Liver (tissue), 9 donors: ENCODE measurements around the gene ERBB4. TPM values are rescaled to one million over a fixed set of nuclear protein-coding genes. Genes with fewer than 3 reads are reported as not detected.

Source experiments
- DNase-seq: peaks from one replicate; pipeline ENCODE4 v3.0.0-alpha.2; 2017; ENCODE audit warnings: low spot score
- H3K27ac ChIP-seq, 2 donors: one replicate each; pipeline ENCODE4 v1.7.0; 2013; ENCODE audit warnings: inconsistent platforms in 2 of 2, low read length in 2 of 2, control low read depth in 1 of 2, low read depth in 1 of 2, mild to moderate bottlenecking in 1 of 2
- H3K27me3 ChIP-seq, 4 donors: one replicate each; pipeline versions ENCODE4 v1.6.1 to v1.7.0; 2013; ENCODE audit warnings: low read length in 3 of 4, inconsistent platforms in 1 of 4, mild to moderate bottlenecking in 1 of 4, moderate library complexity in 1 of 4; ENCODE audit not compliant: control insufficient read depth in 4 of 4, insufficient read depth in 4 of 4
- H3K36me3 ChIP-seq, 4 donors: one replicate each; pipeline versions ENCODE4 v1.6.1 to v1.7.0; 2013; ENCODE audit warnings: low read length in 3 of 4, mild to moderate bottlenecking in 3 of 4, low read depth in 1 of 4, moderate library complexity in 1 of 4; ENCODE audit not compliant: control insufficient read depth in 4 of 4, insufficient read depth in 3 of 4
- H3K4me1 ChIP-seq, 4 donors: one replicate each; pipeline versions ENCODE4 v1.6.1 to v1.7.0; 2013; ENCODE audit warnings: low read length in 3 of 4, mild to moderate bottlenecking in 3 of 4, moderate library complexity in 1 of 4; ENCODE audit not compliant: control insufficient read depth in 4 of 4, insufficient read depth in 4 of 4
- H3K4me3 ChIP-seq, 3 donors: one replicate each; pipeline versions ENCODE4 v1.6.1 to v1.7.0; 2013; ENCODE audit warnings: low read length in 3 of 3, control low read depth in 1 of 3, low read depth in 1 of 3, mild to moderate bottlenecking in 1 of 3
- H3K9ac ChIP-seq, 2 donors: one replicate each; pipeline ENCODE4 v1.7.0; 2013; ENCODE audit warnings: low read length in 2 of 2, mild to moderate bottlenecking in 2 of 2, moderate library complexity in 2 of 2, control low read depth in 1 of 2, low read depth in 1 of 2
- H3K9me3 ChIP-seq, 4 donors: one replicate each; pipeline versions ENCODE4 v1.6.1 to v1.7.0; 2013; ENCODE audit warnings: low read length in 3 of 4; ENCODE audit not compliant: control insufficient read depth in 4 of 4
- EGR1 ChIP-seq, 2 donors: IDR thresholded peaks; 2 replicates each; pipeline ENCODE4 v1.6.1; 2016 to 2018; ENCODE audit warnings: antibody characterized with exemption in 2 of 2, low read depth in 2 of 2
- FOXA1 ChIP-seq: IDR thresholded peaks from 2 replicates; pipeline ENCODE4 v1.6.1; 2016; ENCODE audit warnings: antibody characterized with exemption
- FOXA2 ChIP-seq: IDR thresholded peaks from 2 replicates; pipeline ENCODE4 v1.6.1; 2016; ENCODE audit warnings: antibody characterized with exemption
- GABPA ChIP-seq, 2 donors: IDR thresholded peaks in 1 of 2; conservative IDR thresholded peaks in 1 of 2; 2 replicates each; pipeline ENCODE4 v1.6.1; 2016; ENCODE audit warnings: antibody characterized with exemption in 2 of 2, mild to moderate bottlenecking in 1 of 2, moderate library complexity in 1 of 2
- HNF4A ChIP-seq, 2 donors: conservative IDR thresholded peaks; 2 replicates each; pipeline ENCODE4 v1.6.1; 2016; ENCODE audit warnings: antibody characterized with exemption in 2 of 2, mild to moderate bottlenecking in 2 of 2
- JUND ChIP-seq, 2 donors: IDR thresholded peaks; 2 replicates each; pipeline ENCODE4 v1.6.1; 2016; ENCODE audit warnings: antibody characterized with exemption in 2 of 2
- NR2F2 ChIP-seq: IDR thresholded peaks from 2 replicates; pipeline ENCODE4 v1.6.1; 2016; ENCODE audit warnings: antibody characterized with exemption
- RXRA ChIP-seq, 2 donors: IDR thresholded peaks; 2 replicates each; pipeline ENCODE4 v1.6.1; 2017 to 2018; ENCODE audit warnings: antibody characterized with exemption in 2 of 2, mild to moderate bottlenecking in 1 of 2
- SP1 ChIP-seq: IDR thresholded peaks from 2 replicates; pipeline ENCODE4 v1.6.1; 2018; ENCODE audit warnings: antibody characterized with exemption, mild to moderate bottlenecking
- TAF1 ChIP-seq: conservative IDR thresholded peaks from 2 replicates; pipeline ENCODE4 v1.6.1; 2016; ENCODE audit warnings: antibody characterized with exemption, mild to moderate bottlenecking
- YY1 ChIP-seq: IDR thresholded peaks from 2 replicates; pipeline ENCODE4 v1.6.1; 2016; ENCODE audit warnings: antibody characterized with exemption, mild to moderate bottlenecking
- WGBS: extraction: QIAGEN DNeasy Blood & Tissue Kit; methylation state at CpG from one replicate; pipeline ENCODE4 v1.1.7; 2013; 5-methylcytosine and 5-hydroxymethylcytosine counted together
- polyA plus RNA-seq, 2 donors: library from polyadenylated mRNA; stranded (reverse) in 1 of 2; unstranded in 1 of 2; fragments of 200-250 nt in 1 of 2; fragments of >200 nt in 1 of 2; fragmentation: Nextera tagmentation in 1 of 2; extraction: Ambion mirVana in 1 of 2; gene quantifications; one replicate each; pipeline versions ENCODE4 v1.2.1 to v1.2.3, GENCODE V29; 2013 to 2015
- total RNA-seq, 2 donors: library from RNA; depleted of rRNA; stranded (reverse); fragments of >200 nt; gene quantifications; one replicate each; pipeline ENCODE4 v1.2.3, GENCODE V29; 2014
- TF ChIP-seq, protein P1 (sequence below): IDR thresholded peaks from 2 replicates; pipeline ENCODE4 v1.6.1; 2016; ENCODE audit warnings: antibody characterized with exemption, mild to moderate bottlenecking
- TF ChIP-seq, protein P2 (sequence below): IDR thresholded peaks from 2 replicates; pipeline ENCODE4 v1.6.1; 2016; ENCODE audit warnings: antibody characterized with exemption
- TF ChIP-seq, protein P3 (sequence below): fragments of 150-350 bp; IDR thresholded peaks from 2 replicates; pipeline ENCODE4 v1.5.1; 2017; ENCODE audit warnings: improper control_type of control experiment, low read depth, low read length; ENCODE audit not compliant: missing input control
- donor health status: healthy.
- donor health status: healthy.
- donor health status: healthy.
- donor health status: healthy.
- donor health status: healthy.

ERBB4 gene
- total and polyA plus RNA-seq, 4 donors = 0.03 to 0.42 TPM; not detected in 2

DNA sequence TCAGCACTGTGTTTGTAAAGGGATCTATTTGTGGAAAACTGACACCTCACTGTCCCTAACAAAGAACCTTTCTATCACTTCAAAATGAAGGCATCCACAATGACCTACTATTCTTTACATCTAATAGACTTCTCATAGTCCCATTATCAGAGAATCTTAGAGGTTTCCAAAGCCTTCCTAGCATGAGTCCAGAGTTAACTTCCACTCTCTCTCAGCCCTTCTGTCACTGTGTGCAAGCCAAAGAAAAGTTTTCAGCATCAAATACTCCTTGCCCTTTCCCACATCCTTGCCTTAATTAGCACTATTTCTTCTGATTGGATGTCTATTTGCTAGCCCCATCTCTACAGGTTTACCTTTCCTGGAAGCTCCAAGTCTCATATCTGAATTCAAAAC is 178.5 kb downstream of the ERBB4 start:
- no peak for DNase-seq
- Histone ChIP-seq H3K9me3 (no peaks in the 10 kb centered on the region), H3K36me3 (no peaks in the 10 kb centered on the region), H3K27me3 (no peaks in the 10 kb centered on the region), H3K4me1 (no peaks in the 10 kb centered on the region), H3K9ac (no peak overlapping the region), H3K4me3 (no peak overlapping the region), H3K27ac (no peak overlapping the region)
- TF ChIP-seq TAF1 (no peak), RXRA (IDR thresholded peaks at IDR 0.05) (no peak), SP1 (no peak), FOXA2 (no peak), FOXA1 (no peak), EGR1 (IDR thresholded peaks at IDR 0.05; ENCODE audit: low read depth in 2 of 2) (no peak), YY1 (no peak), HNF4A (conservative IDR thresholded peaks at IDR 0.05) (no peak), JUND (IDR thresholded peaks at IDR 0.05) (no peak), NR2F2 (no peak), GABPA (IDR thresholded peaks at IDR 0.05 in 1 of 2, conservative IDR thresholded peaks at IDR 0.05 in 1 of 2) (no peak)
- TF ChIP-seq, protein P1, sequence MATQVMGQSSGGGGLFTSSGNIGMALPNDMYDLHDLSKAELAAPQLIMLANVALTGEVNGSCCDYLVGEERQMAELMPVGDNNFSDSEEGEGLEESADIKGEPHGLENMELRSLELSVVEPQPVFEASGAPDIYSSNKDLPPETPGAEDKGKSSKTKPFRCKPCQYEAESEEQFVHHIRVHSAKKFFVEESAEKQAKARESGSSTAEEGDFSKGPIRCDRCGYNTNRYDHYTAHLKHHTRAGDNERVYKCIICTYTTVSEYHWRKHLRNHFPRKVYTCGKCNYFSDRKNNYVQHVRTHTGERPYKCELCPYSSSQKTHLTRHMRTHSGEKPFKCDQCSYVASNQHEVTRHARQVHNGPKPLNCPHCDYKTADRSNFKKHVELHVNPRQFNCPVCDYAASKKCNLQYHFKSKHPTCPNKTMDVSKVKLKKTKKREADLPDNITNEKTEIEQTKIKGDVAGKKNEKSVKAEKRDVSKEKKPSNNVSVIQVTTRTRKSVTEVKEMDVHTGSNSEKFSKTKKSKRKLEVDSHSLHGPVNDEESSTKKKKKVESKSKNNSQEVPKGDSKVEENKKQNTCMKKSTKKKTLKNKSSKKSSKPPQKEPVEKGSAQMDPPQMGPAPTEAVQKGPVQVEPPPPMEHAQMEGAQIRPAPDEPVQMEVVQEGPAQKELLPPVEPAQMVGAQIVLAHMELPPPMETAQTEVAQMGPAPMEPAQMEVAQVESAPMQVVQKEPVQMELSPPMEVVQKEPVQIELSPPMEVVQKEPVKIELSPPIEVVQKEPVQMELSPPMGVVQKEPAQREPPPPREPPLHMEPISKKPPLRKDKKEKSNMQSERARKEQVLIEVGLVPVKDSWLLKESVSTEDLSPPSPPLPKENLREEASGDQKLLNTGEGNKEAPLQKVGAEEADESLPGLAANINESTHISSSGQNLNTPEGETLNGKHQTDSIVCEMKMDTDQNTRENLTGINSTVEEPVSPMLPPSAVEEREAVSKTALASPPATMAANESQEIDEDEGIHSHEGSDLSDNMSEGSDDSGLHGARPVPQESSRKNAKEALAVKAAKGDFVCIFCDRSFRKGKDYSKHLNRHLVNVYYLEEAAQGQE = no peak
- TF ChIP-seq, protein P2, sequence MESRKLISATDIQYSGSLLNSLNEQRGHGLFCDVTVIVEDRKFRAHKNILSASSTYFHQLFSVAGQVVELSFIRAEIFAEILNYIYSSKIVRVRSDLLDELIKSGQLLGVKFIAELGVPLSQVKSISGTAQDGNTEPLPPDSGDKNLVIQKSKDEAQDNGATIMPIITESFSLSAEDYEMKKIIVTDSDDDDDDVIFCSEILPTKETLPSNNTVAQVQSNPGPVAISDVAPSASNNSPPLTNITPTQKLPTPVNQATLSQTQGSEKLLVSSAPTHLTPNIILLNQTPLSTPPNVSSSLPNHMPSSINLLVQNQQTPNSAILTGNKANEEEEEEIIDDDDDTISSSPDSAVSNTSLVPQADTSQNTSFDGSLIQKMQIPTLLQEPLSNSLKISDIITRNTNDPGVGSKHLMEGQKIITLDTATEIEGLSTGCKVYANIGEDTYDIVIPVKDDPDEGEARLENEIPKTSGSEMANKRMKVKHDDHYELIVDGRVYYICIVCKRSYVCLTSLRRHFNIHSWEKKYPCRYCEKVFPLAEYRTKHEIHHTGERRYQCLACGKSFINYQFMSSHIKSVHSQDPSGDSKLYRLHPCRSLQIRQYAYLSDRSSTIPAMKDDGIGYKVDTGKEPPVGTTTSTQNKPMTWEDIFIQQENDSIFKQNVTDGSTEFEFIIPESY = no peak
- TF ChIP-seq, protein P3, sequence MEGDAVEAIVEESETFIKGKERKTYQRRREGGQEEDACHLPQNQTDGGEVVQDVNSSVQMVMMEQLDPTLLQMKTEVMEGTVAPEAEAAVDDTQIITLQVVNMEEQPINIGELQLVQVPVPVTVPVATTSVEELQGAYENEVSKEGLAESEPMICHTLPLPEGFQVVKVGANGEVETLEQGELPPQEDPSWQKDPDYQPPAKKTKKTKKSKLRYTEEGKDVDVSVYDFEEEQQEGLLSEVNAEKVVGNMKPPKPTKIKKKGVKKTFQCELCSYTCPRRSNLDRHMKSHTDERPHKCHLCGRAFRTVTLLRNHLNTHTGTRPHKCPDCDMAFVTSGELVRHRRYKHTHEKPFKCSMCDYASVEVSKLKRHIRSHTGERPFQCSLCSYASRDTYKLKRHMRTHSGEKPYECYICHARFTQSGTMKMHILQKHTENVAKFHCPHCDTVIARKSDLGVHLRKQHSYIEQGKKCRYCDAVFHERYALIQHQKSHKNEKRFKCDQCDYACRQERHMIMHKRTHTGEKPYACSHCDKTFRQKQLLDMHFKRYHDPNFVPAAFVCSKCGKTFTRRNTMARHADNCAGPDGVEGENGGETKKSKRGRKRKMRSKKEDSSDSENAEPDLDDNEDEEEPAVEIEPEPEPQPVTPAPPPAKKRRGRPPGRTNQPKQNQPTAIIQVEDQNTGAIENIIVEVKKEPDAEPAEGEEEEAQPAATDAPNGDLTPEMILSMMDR = no peak

DNA sequence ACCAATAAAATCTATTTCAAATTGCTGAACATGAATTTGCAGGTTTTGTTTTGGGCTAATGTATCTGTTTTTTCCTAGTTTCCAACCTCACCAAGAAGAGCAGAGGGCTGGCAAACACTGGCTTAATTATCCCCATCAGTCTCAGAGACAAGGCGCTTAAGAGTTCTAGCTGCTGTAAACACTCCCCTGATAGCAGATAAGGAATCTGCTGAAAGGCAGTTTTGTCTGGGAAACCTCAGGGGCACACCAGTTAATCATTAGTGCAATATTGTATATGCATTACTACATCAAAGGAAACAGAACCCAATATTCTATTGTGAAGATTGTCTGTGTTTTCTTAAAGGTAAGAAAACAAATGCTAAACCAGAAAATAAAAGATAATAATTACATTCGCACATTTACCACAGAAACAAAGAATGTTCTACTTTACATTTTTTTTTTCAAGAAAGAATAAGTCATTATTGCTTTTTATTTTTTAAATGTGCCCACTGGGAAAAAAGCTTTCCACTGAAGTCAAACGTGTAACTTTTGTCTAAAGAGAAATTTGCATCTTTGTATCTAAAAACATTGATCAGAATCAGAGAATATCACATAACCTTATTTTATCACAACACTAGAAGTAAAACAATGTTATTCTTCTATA is 179.1 kb downstream of the ERBB4 start:
- H3K4me3 ChIP-seq = no peak overlapping the region
- no peaks in the 10 kb centered on the region for H3K9me3 ChIP-seq
- DNase-seq = no peak
- WGBS = 15% methylated on average over 3 of the region's 3 CpGs
- H3K27me3 ChIP-seq = no peaks in the 10 kb centered on the region
- H3K4me1 ChIP-seq = no peaks in the 10 kb centered on the region
- no peaks in the 10 kb centered on the region for H3K36me3 ChIP-seq
- H3K27ac ChIP-seq = no peak overlapping the region
- no peak overlapping the region for H3K9ac ChIP-seq
- TF ChIP-seq, protein P1 = no peak
- TF ChIP-seq YY1 (no peak), TAF1 (no peak), GABPA (IDR thresholded peaks at IDR 0.05 in 1 of 2, conservative IDR thresholded peaks at IDR 0.05 in 1 of 2) (no peak), SP1 (no peak), NR2F2 (no peak), FOXA1 (no peak), EGR1 (IDR thresholded peaks at IDR 0.05; ENCODE audit: low read depth in 2 of 2) (no peak), HNF4A (conservative IDR thresholded peaks at IDR 0.05) (no peak)
- TF ChIP-seq, protein P2 = no peak
- TF ChIP-seq, protein P3 = no peak
